Mesenteric fat pad (tissue), 1 donor: ENCODE data around the gene ATXN3. TPM values are rescaled to one million over a fixed set of nuclear protein-coding genes. Genes with fewer than 3 reads are reported as not detected.
"Not testable (repeated sequence)": the region's sequence is repeated elsewhere in the genome, so short reads cannot be mapped to it uniquely, and the experiment has no call there.

Experiments
- DNase-seq: peaks from one replicate; pipeline ENCODE4 v3.0.0-alpha.2; 2020; ENCODE audit warnings: low spot score
- total RNA-seq: library from RNA; stranded (reverse); fragmentation: NEBNext Ultra II Directional; extraction: Animal tissue kit (Norgen Biotek cat#: 25700); gene quantifications from one replicate; pipeline ENCODE4 v1.2.1, GENCODE V29; 2021
- donor health status: DM: yes; HTN: yes; CAD: no.

Gene ATXN3
- total RNA-seq, 1 donor from 2014 or later, result 29.1 TPM

- DNase-seq, result no peak
Observed at GRCh38 chr14:92074555-92074954, 31.8 kb downstream of the ATXN3 start.

- DNase-seq, result no peak
Observed at GRCh38 chr14:92058006-92058917, 48.1 kb downstream of the ATXN3 start.

DNA sequence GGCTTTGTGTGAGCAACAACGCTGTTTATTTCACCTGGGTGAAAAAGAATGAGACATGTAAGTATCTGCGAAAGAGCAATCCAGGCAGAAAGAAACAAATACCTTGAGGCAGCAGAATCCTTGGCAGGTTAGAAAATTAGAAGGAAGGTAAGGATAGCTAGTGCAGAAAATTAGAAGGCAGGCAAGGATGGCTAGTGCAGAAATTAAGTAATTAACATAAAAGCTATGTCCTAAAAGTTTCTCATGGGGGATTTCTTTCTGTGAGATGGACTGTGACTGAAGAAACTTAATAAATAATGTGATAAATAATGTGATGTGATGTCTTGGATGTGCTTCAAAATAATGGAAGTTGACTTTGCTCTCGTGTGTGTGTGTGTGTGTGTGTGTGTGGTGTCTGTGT lies 56.6 kb downstream of the ATXN3 start:
- DNase-seq, result no peak

DNA sequence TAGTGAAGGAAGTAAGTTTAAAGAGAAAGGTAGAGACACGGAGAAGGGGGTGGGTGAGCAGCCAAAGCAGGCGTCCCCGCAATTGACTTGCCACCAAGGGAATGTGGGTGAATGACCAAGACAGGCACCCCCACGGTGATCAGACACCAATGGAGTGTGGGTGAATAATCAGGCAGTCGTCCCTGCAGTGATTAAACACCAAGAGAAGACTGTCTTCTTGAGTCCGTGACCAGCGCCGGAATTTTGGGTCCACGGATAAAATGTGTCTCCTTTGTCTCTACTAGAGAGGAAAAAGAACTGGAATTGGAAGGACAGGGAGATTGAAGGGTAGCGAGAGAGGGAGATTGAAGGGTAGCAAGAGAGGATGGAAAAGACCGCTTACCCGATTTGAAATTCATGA lies 57.2 kb downstream of the ATXN3 start:
- peak; percentile 73 for DNase-seq

DNA sequence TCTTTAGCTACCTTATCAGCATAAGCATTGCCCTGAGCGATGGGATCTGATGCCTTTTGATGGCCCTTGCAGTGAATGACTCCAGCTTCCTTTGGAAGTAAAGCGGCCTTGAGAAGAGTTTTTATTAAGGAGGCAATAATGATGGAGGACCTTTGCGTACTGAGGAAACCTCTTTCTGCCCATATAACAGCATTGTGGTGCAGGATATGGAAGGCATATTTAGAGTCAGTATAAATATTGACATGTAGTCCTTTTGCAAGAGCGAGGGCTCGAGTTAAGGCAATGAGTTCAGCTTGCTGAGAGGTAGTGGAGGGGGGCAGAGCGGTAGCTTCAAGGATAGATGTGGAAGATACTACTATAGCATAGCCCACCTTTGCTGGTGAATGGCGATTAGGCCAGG lies 60.5 kb downstream of the ATXN3 start:
- not testable (repeated sequence) for DNase-seq

- DNase-seq, result peak; percentile 22
Observed at GRCh38 chr14:92041766-92042165, 64.6 kb downstream of the ATXN3 start.

GRCh38 chr14:92041203-92041602 lies 65.2 kb downstream of the ATXN3 start:
- peak; percentile 18 for DNase-seq

- DNase-seq, result peak; percentile 11
Observed at GRCh38 chr14:92040431-92041051, 65.8 kb downstream of the ATXN3 start.

GRCh38 chr14:92039719-92040430 lies 66.5 kb downstream of the ATXN3 start, which contains the start of gene TRIP11:
Gene TRIP11, minus strand, starts transcription at chr14:92040059. Its CDS starts 374 bp downstream, at chr14:92039685.
- peak; percentile 98 for DNase-seq

- DNase-seq, result no peak
Observed at GRCh38 chr14:92039063-92039718, 67.2 kb downstream of the ATXN3 start.

DNA sequence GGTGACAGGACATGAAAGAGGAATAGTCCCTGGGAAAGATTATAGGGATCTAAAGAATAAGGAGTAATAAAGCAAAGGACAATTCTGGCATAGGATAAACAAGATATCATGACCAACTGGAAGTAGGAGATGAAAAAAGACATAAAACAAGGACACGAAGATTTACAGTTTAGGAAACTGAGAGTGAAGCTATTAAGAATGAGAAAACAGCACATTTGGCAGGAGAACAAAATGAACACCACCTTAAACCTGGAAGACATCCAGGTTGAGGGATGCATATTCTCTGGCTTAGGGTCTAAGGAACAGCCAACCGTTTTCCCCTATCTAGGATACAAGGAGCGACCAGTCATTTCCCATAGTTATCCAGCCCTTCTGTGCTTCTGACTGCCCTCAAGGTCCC lies 68.4 kb downstream of the ATXN3 start:
- no peak for DNase-seq

DNA sequence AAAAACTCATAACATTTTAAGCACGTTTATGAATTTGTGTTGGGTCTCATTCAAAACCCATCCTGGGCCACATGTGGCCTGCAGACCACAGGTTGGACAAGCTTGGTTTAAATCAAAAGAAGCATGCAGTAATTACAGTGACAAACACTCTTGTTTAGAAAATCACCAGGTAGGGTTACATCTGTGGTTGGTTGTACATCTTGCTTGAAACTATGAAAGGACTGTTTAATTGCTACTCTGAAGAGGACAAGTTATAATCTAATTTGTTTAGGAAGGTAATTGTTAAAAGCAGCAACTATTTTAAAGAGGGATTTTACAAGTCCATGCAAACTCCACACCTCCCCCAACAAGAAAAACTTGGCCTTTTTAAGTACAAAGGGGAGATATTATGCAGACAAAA lies 70.5 kb downstream of the ATXN3 start:
- DNase-seq, result no peak

DNA sequence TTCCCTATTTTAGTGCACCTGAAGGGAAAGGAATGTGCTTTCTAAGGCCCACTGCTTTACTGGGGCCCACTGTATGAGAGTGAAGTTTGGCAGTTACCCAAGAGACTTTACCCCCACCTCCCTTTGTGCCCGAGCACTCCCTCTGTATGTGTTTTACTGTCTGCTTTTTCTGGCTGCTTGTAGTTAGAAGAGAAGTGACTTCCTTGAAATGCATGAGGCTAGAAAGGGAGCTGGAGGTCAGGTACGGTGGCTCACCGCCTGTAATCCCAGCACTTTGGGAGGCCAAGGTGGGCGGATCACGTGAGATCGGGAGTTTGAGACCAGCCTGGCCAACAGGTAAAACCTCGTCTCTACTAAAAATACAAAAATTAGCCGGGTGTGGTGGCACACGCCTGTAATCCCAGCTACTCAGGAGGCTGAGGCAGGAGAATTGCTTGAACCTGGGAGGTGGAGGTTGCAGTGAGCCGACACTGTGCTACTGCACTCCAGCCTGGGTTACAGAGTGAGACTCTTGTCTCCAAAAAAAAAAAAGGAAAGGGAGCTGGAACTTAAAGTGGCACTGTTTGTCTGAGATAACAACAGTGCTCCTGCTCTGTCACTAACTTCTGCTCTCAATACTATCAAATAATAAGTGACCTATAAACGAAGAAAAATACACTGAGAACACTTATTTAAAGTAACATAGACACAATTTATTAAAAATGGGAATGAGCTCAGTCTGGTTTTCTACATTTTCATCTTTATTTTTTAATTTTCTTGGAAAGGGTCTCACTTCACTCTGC lies 72.3 kb downstream of the ATXN3 start:
- no peak for DNase-seq

- DNase-seq, result no peak
Observed at GRCh38 chr14:92033433-92033832, 72.9 kb downstream of the ATXN3 start.

DNA sequence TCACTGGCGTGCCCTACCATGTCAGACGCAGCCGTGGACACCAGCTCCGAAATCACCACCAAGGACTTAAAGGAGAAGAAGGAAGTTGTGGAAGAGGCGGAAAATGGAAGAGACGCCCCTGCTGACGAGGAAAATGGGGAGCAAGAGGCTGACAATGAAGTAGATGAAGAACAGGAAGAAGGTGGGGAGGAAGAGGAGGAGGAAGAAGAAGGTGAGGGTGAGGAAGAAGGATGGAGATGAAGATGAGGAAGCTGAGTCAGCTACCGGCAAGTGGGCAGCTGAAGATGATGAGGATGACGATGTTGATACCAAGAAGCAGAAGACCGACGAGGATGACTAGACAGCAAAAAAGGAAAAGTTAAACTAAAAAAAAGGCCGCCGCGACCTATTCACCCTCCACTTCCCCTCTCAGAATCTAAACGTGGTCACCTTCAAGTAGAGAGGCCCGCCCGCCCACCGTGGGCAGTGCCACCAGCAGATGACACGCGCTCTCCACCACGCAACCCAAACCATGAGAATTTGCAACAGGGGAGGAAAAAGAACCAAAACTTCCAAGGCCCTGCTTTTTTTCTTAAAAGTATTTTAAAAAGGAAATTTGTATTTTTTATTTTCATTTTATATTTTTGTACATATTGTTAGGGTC lies 79.7 kb downstream of the ATXN3 start:
- no peak for DNase-seq

DNA sequence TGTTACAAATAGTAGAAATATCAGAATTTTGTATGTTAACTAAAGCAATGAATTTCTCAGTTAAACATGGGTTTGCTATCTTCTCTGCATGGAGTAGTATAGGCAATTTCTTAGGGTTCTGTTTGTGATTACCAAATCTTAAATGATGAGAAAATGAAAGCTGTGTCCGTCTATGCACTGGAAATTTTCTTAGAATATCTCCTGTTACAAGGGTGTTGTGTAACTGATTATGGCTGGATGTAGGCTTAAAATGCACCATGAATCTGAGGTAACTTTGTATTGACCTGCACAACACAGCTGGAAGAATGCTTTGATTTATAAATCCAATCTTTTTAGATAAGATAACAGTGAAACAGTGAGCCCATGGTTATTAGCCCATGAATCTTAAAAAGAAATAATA lies 84.3 kb downstream of the ATXN3 start:
- DNase-seq, result no peak

- DNase-seq, result no peak
Observed at GRCh38 chr14:92021523-92021922, 84.9 kb downstream of the ATXN3 start.

GRCh38 chr14:92014040-92014439 lies 92.3 kb downstream of the ATXN3 start:
- no peak for DNase-seq

- DNase-seq, result no peak
Observed at GRCh38 chr14:92012121-92012748, 94.1 kb downstream of the ATXN3 start.

- no peak for DNase-seq
Observed at GRCh38 chr14:92010644-92011043, 95.7 kb downstream of the ATXN3 start.
